ENCODE results near the gene S100A9. TPM values are rescaled to one million over a fixed set of nuclear protein-coding genes. Genes with fewer than 3 reads are reported as not detected.

Gene S100A9
- total RNA-seq, 1 experiment from 2014 or later: 0.44 TPM

DNA sequence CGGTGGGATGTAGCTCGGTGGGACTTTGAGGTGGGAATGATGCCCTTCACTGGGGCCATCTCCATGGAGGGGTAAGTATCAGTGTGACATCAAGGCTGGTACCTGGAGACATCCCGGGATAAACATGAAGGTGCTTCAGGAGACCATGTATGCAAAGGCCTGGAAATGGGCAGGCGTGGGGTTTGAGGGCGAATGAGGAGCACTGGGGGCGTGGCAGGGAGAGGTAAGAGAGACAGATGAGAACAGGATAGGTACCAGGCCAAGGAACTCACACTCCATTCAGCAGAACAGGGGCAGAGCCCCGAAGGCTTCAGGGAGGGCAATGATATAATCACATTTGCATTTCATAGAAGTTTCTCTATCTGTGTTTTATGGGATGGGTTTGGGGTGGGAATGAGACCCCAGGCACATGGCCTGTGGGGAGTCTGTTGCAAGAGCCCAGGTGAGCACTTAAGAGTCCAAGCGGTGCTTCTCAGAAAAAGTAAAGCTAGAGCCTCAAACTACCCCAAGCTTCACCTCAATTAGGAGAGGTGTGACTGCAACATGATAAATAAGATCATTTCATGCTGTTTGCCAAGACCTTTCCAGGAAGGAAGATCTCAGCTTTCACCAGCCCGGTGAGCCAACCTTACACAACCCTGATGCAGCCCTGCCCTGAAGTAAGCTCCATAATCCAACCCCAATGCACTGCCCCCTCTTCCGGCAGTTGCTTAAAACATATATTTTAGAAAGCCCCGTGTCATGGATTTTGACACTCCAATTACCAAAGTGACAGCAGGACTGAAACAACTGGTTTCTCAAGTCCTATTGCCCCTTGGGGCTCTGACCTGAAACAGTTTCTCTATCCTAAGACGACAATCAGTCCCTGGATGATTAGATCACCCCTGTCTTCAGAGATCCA, 7.4 kb downstream of the S100A9 start:
- ATAC-seq (no peak), DNase-seq (ENCODE audit: low read depth, low spot score) (no peak)
- TF ChIP-seq SIN3A (IDR thresholded peaks at IDR 0.05; ENCODE audit: borderline replicate concordance, insufficient read depth, low read depth, low read length) (no peak), TCF7L2 (IDR thresholded peaks at IDR 0.05; ENCODE audit: low read depth, low read length) (no peak), POLR2AphosphoS5 (IDR thresholded peaks at IDR 0.05; ENCODE audit: low read depth, low read length) (no peak)
- TF ChIP-seq, protein P1, sequence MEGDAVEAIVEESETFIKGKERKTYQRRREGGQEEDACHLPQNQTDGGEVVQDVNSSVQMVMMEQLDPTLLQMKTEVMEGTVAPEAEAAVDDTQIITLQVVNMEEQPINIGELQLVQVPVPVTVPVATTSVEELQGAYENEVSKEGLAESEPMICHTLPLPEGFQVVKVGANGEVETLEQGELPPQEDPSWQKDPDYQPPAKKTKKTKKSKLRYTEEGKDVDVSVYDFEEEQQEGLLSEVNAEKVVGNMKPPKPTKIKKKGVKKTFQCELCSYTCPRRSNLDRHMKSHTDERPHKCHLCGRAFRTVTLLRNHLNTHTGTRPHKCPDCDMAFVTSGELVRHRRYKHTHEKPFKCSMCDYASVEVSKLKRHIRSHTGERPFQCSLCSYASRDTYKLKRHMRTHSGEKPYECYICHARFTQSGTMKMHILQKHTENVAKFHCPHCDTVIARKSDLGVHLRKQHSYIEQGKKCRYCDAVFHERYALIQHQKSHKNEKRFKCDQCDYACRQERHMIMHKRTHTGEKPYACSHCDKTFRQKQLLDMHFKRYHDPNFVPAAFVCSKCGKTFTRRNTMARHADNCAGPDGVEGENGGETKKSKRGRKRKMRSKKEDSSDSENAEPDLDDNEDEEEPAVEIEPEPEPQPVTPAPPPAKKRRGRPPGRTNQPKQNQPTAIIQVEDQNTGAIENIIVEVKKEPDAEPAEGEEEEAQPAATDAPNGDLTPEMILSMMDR (IDR thresholded peaks at IDR 0.05): no peak
- TF ChIP-seq, protein P2, sequence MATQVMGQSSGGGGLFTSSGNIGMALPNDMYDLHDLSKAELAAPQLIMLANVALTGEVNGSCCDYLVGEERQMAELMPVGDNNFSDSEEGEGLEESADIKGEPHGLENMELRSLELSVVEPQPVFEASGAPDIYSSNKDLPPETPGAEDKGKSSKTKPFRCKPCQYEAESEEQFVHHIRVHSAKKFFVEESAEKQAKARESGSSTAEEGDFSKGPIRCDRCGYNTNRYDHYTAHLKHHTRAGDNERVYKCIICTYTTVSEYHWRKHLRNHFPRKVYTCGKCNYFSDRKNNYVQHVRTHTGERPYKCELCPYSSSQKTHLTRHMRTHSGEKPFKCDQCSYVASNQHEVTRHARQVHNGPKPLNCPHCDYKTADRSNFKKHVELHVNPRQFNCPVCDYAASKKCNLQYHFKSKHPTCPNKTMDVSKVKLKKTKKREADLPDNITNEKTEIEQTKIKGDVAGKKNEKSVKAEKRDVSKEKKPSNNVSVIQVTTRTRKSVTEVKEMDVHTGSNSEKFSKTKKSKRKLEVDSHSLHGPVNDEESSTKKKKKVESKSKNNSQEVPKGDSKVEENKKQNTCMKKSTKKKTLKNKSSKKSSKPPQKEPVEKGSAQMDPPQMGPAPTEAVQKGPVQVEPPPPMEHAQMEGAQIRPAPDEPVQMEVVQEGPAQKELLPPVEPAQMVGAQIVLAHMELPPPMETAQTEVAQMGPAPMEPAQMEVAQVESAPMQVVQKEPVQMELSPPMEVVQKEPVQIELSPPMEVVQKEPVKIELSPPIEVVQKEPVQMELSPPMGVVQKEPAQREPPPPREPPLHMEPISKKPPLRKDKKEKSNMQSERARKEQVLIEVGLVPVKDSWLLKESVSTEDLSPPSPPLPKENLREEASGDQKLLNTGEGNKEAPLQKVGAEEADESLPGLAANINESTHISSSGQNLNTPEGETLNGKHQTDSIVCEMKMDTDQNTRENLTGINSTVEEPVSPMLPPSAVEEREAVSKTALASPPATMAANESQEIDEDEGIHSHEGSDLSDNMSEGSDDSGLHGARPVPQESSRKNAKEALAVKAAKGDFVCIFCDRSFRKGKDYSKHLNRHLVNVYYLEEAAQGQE (IDR thresholded peaks at IDR 0.05; ENCODE audit: insufficient read depth in 1 of 2, low read depth in 2 of 2, low read length in 1 of 2): no peak
- no peaks in the 10 kb centered on the region for H3K9me3 ChIP-seq (ENCODE audit: control insufficient read depth, insufficient read depth, low read depth, low read length)
- H3K4me3 ChIP-seq (ENCODE audit: low read depth in 2 of 2, low read length in 2 of 2): no peak overlapping the region
- H3K27me3 ChIP-seq (ENCODE audit: control insufficient read depth, insufficient read depth, low read length): no peaks in the 10 kb centered on the region
- intact Hi-C loops (cut with micrococcal nuclease; ENCODE audit: unreplicated experiment): no loop called here
- POLR2A ChIA-PET: no interaction called here
- in situ Hi-C loops (cut with HindIII; ENCODE audit: low pct_unique_long_range_greater_than_20kb, low sequenced_read_pairs): loop anchor here (25.0 kb wide), 1 partner anchor 247 kb away; the partner anchor contains the start of genes S100A14 and S100A16
- no peak overlapping the region for H3K27ac ChIP-seq (ENCODE audit: low read length)
- no peaks in the 10 kb centered on the region for H3K36me3 ChIP-seq (ENCODE audit: control insufficient read depth, insufficient read depth, low read length)
- CTCF ChIA-PET: no interaction called here
- no peaks in the 10 kb centered on the region for H3K4me1 ChIP-seq (ENCODE audit: control insufficient read depth, insufficient read depth, low read length)
- BruUV-seq (replicated peaks): no TSS peak

DNA sequence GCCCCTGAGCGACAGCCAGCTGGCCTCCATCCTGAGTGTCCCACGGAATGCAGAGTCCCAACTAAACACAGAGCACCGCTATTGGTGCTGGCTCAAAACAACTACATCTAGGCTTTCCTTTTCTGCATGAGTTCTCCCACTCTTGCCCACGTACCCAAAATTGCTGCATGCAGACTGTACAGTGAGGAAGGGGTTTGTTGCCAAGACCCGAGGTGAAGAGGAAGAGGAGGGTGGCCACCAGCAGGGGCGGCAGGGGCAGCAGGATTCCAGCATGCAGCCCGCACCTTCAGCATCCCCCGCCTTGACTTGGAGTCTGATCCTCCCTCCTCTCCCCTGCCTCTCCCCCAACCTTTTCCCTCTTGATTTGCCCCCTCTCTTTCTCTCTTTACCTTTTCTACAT, 8.0 kb downstream of the S100A9 start:
- DNase-seq (ENCODE audit: low read depth, low spot score) (no peak), ATAC-seq (no peak)
- BruUV-seq (replicated peaks): no TSS peak
- TF ChIP-seq POLR2AphosphoS5 (IDR thresholded peaks at IDR 0.05; ENCODE audit: low read depth, low read length) (no peak), SIN3A (IDR thresholded peaks at IDR 0.05; ENCODE audit: borderline replicate concordance, insufficient read depth, low read depth, low read length) (no peak), TCF7L2 (IDR thresholded peaks at IDR 0.05; ENCODE audit: low read depth, low read length) (no peak)
- TF ChIP-seq, protein P1 (IDR thresholded peaks at IDR 0.05): no peak
- TF ChIP-seq, protein P2 (IDR thresholded peaks at IDR 0.05; ENCODE audit: insufficient read depth in 1 of 2, low read depth in 2 of 2, low read length in 1 of 2): no peak
- Histone ChIP-seq H3K36me3 (ENCODE audit: control insufficient read depth, insufficient read depth, low read length) (no peaks in the 10 kb centered on the region), H3K4me1 (ENCODE audit: control insufficient read depth, insufficient read depth, low read length) (no peaks in the 10 kb centered on the region), H3K9me3 (ENCODE audit: control insufficient read depth, insufficient read depth, low read depth, low read length) (no peaks in the 10 kb centered on the region), H3K4me3 (ENCODE audit: low read depth in 2 of 2, low read length in 2 of 2) (no peak overlapping the region), H3K27ac (ENCODE audit: low read length) (no peak overlapping the region), H3K27me3 (ENCODE audit: control insufficient read depth, insufficient read depth, low read length) (no peaks in the 10 kb centered on the region)
- intact Hi-C loops (cut with micrococcal nuclease; ENCODE audit: unreplicated experiment) (no loop called here), in situ Hi-C loops (cut with HindIII; ENCODE audit: low pct_unique_long_range_greater_than_20kb, low sequenced_read_pairs) (loop anchor here (25.0 kb wide), 1 partner anchor 247 kb away; the partner anchor contains the start of genes S100A14 and S100A16)
- POLR2A ChIA-PET: no interaction called here
- CTCF ChIA-PET: no interaction called here

Data from Panc1 (cell line).